H1 (cell line): ENCODE measurements around the gene SIK1. TPM values are rescaled to one million over a fixed set of nuclear protein-coding genes. Genes with fewer than 3 reads are reported as not detected.

Experiments used
- CTCF ChIA-PET: fragments of 300-600 bp; sonication (Branson Sonifier 250); formaldehyde crosslinking; loops from one replicate; lab custom pipeline; 2021; ENCODE audit not compliant: partially characterized antibody; lab: Charles Lee
- POLR2A ChIA-PET: fragments of 300-600 bp; sonication (Branson Sonifier 250); formaldehyde crosslinking; loops from one replicate; lab custom pipeline; 2021; ENCODE audit warnings: inconsistent platforms; ENCODE audit not compliant: partially characterized antibody; lab: Charles Lee
- DNase-seq, 2 experiments: peaks; one replicate each; pipeline versions ENCODE4 v3.0.0 to v3.0.0-alpha.2; 2010 to 2022; ENCODE audit warnings: low spot score in 2 of 2, low read depth in 1 of 2, mixed read lengths in 1 of 2
- FAIRE-seq: peaks from 2 replicates; lab custom pipeline; 2011; peaks lifted over from hg19 to GRCh38; lab: Jason Lieb, UNC
- H2AFZ ChIP-seq: 2 replicates; pipeline ENCODE4 v1.8.1; 2012; ENCODE audit warnings: low read length, inconsistent platforms
- H2AK5ac ChIP-seq: 2 replicates; pipeline ENCODE4 v1.6.1; 2013; ENCODE audit warnings: low read depth, low read length
- H2BK120ac ChIP-seq: replicated peaks from 2 replicates; pipeline ENCODE3; 2013; ENCODE audit warnings: low read depth, low read length, inconsistent platforms
- H2BK12ac ChIP-seq: 2 replicates; pipeline ENCODE4 v1.6.1; 2013; ENCODE audit warnings: low read depth, low read length
- H2BK15ac ChIP-seq: 2 replicates; pipeline ENCODE4 v1.6.1; 2013; ENCODE audit warnings: low read length
- H2BK20ac ChIP-seq: 2 replicates; pipeline ENCODE4 v1.6.1; 2013; ENCODE audit warnings: low read length
- H2BK5ac ChIP-seq: 2 replicates; pipeline ENCODE4 v1.6.1; 2013; ENCODE audit warnings: low read depth, low read length
- H3K14ac ChIP-seq: 2 replicates; pipeline ENCODE4 v1.6.1; 2013; ENCODE audit warnings: inconsistent platforms; ENCODE audit not compliant: insufficient read length
- H3K18ac ChIP-seq: 2 replicates; pipeline ENCODE4 v1.6.1; 2013; ENCODE audit warnings: low read length; ENCODE audit errors: extremely low read depth
- H3K23ac ChIP-seq: 2 replicates; pipeline ENCODE4 v1.6.1; 2013; ENCODE audit warnings: inconsistent platforms; ENCODE audit not compliant: insufficient read length
- H3K23me2 ChIP-seq: 2 replicates; pipeline ENCODE4 v1.6.1; 2013; ENCODE audit warnings: low read depth, low read length
- H3K27ac ChIP-seq: 2 replicates; pipeline ENCODE4 v1.6.1; 2011; ENCODE audit warnings: low read depth, low read length, inconsistent platforms
- H3K27me3 ChIP-seq, 4 experiments: replicated peaks in 1 of 4; 1 replicate in 1 of 4; 2 replicates in 3 of 4; pipeline versions ENCODE4 v1.6.1 to v1.8.1; 2011 to 2013; ENCODE audit warnings: low read length in 3 of 4, mild to moderate bottlenecking in 3 of 4, inconsistent platforms in 2 of 4, mixed read lengths in 2 of 4, moderate library complexity in 1 of 4; ENCODE audit not compliant: control insufficient read depth in 3 of 4, insufficient read depth in 3 of 4; ENCODE audit errors: extremely low read depth in 1 of 4
- H3K36me3 ChIP-seq, 4 experiments: 2 replicates each; pipeline versions ENCODE4 v1.6.1 to v1.8.1; 2011 to 2013; ENCODE audit warnings: mild to moderate bottlenecking in 4 of 4, low read length in 3 of 4, moderate library complexity in 2 of 4, control low read depth in 1 of 4, inconsistent platforms in 1 of 4; ENCODE audit not compliant: insufficient read depth in 4 of 4, control insufficient read depth in 2 of 4
- H3K4ac ChIP-seq: replicated peaks from 2 replicates; pipeline ENCODE3; 2013; ENCODE audit warnings: low read length, low read depth, mixed read lengths, inconsistent platforms; ENCODE audit not compliant: insufficient read length
- H3K4me1 ChIP-seq, 4 experiments: replicated peaks in 1 of 4; 1 replicate in 1 of 4; 2 replicates in 3 of 4; pipeline versions ENCODE4 v1.6.1 to v1.8.1; 2011 to 2013; ENCODE audit warnings: low read length in 3 of 4, inconsistent platforms in 2 of 4, mixed read lengths in 1 of 4; ENCODE audit not compliant: insufficient read depth in 4 of 4, control insufficient read depth in 3 of 4
- H3K4me2 ChIP-seq, 2 experiments: 2 replicates each; pipeline versions ENCODE4 v1.6.1 to v1.8.1; 2011 to 2013; ENCODE audit warnings: low read depth in 2 of 2, low read length in 2 of 2, control low read depth in 1 of 2, inconsistent platforms in 1 of 2, mild to moderate bottlenecking in 1 of 2; ENCODE audit not compliant: insufficient read depth in 1 of 2
- H3K4me3 ChIP-seq, 4 experiments: fragments of 200-600, 300-600 bp in 1 of 4; sonication (generic), shearing (Covaris generic), sonication (Bioruptor Twin) in 1 of 4; 2 replicates each; pipeline versions ENCODE4 v1.5.1 to v1.8.1; 2011 to 2016; ENCODE audit warnings: low read length in 4 of 4, low read depth in 3 of 4, control low read depth in 2 of 4, inconsistent platforms in 2 of 4, mild to moderate bottlenecking in 2 of 4, mixed read lengths in 1 of 4, moderate library complexity in 1 of 4; ENCODE audit not compliant: insufficient read depth in 2 of 4; ENCODE audit errors: extremely low read depth in 1 of 4
- H3K56ac ChIP-seq: replicated peaks from 2 replicates; pipeline ENCODE3; 2013; ENCODE audit warnings: low read depth, mild to moderate bottlenecking, mixed read lengths, low read length, inconsistent platforms; ENCODE audit not compliant: insufficient read length
- H3K79me1 ChIP-seq: 2 replicates; pipeline ENCODE4 v1.6.1; 2013; ENCODE audit warnings: low read depth, low read length, control low read depth
- H3K79me2 ChIP-seq, 2 experiments: 2 replicates each; pipeline versions ENCODE4 v1.6.1 to v1.8.1; 2012 to 2013; ENCODE audit warnings: low read length in 2 of 2, mild to moderate bottlenecking in 2 of 2, inconsistent platforms in 1 of 2; ENCODE audit not compliant: insufficient read depth in 2 of 2, control insufficient read depth in 1 of 2
- H3K9ac ChIP-seq, 4 experiments: replicated peaks in 1 of 4; 1 replicate in 1 of 4; 2 replicates in 3 of 4; pipeline versions ENCODE4 v1.6.1 to v1.8.1; 2011 to 2013; ENCODE audit warnings: low read depth in 3 of 4, low read length in 3 of 4, control low read depth in 2 of 4, mild to moderate bottlenecking in 2 of 4, moderate library complexity in 2 of 4, inconsistent platforms in 1 of 4; ENCODE audit errors: extremely low read depth in 1 of 4
- H3K9me3 ChIP-seq, 2 experiments: 2 replicates each; pipeline versions ENCODE4 v1.6.1 to v1.8.1; 2012 to 2013; ENCODE audit warnings: mild to moderate bottlenecking in 2 of 2, moderate library complexity in 2 of 2, control low read depth in 1 of 2, inconsistent platforms in 1 of 2, low read depth in 1 of 2, low read length in 1 of 2, mixed read lengths in 1 of 2; ENCODE audit not compliant: insufficient read depth in 2 of 2
- H4K20me1 ChIP-seq, 2 experiments: replicated peaks in 1 of 2; 2 replicates each; pipeline versions ENCODE3 to v1.8.1; 2011 to 2013; ENCODE audit warnings: inconsistent platforms in 2 of 2, low read length in 2 of 2, mild to moderate bottlenecking in 1 of 2; ENCODE audit not compliant: insufficient read depth in 2 of 2, control insufficient read depth in 1 of 2
- H4K5ac ChIP-seq: 2 replicates; pipeline ENCODE4 v1.6.1; 2013; ENCODE audit warnings: low read length, low read depth, mixed read lengths, inconsistent platforms; ENCODE audit not compliant: insufficient read length
- H4K8ac ChIP-seq: 2 replicates; pipeline ENCODE4 v1.8.0; 2013; ENCODE audit warnings: mild to moderate bottlenecking, moderate library complexity, low read length, inconsistent platforms; ENCODE audit not compliant: insufficient read depth; ENCODE audit errors: extremely low read depth
- H4K91ac ChIP-seq: replicated peaks from 2 replicates; pipeline ENCODE3; 2013; ENCODE audit warnings: low read length, mixed read lengths, inconsistent platforms; ENCODE audit not compliant: insufficient read length
- BRCA1 ChIP-seq: IDR thresholded peaks from 2 replicates; pipeline ENCODE4 v1.6.1; 2012; ENCODE audit warnings: low read depth, low read length, improper control_type of control experiment
- CTBP2 ChIP-seq: IDR thresholded peaks from 2 replicates; pipeline ENCODE4 v1.7.0; 2011; ENCODE audit warnings: borderline replicate concordance, mild to moderate bottlenecking, moderate library complexity, mixed read lengths, low read length; ENCODE audit not compliant: insufficient read depth, insufficient read length
- FOSL1 ChIP-seq: IDR thresholded peaks from 2 replicates; pipeline ENCODE4 v1.6.1; 2011; ENCODE audit warnings: mild to moderate bottlenecking, low read depth, low read length, moderate library complexity; ENCODE audit not compliant: insufficient read depth
- KDM4A ChIP-seq: IDR thresholded peaks from one replicate; pipeline ENCODE4 v1.7.1; 2012; ENCODE audit warnings: low read depth, mild to moderate bottlenecking, moderate library complexity, low read length, inconsistent platforms; ENCODE audit not compliant: severe bottlenecking
- RBBP5 ChIP-seq: IDR thresholded peaks from 2 replicates; pipeline ENCODE4 v1.7.1; 2012; ENCODE audit warnings: low read depth, mild to moderate bottlenecking, inconsistent platforms, low read length, moderate library complexity, borderline replicate concordance
- SP1 ChIP-seq: IDR thresholded peaks from 2 replicates; pipeline ENCODE4 v1.6.1; 2011; ENCODE audit warnings: low read depth, low read length
- SRF ChIP-seq: IDR thresholded peaks from 2 replicates; pipeline ENCODE4 v1.6.1; 2011; ENCODE audit warnings: mild to moderate bottlenecking, low read depth, low read length, moderate library complexity
- SUZ12 ChIP-seq: fragments of 200-600 bp; sonication (generic); IDR thresholded peaks from 2 replicates; pipeline ENCODE4 v1.6.1; 2012; ENCODE audit warnings: mild to moderate bottlenecking, inconsistent platforms, low read length, moderate library complexity, mixed read lengths
- WGBS, 2 experiments: shearing (Covaris generic) in 1 of 2; methylation state at CpG; one replicate each; pipeline versions ENCODE4 v1.1.6 to v1.1.7; 2013 to 2015; ENCODE audit warnings: low lambda C conversion rate in 2 of 2, mixed read lengths in 2 of 2, inconsistent platforms in 1 of 2, low coverage in 1 of 2, missing lambda C conversion rate in 1 of 2; ENCODE audit not compliant: insufficient replicate concordance in 2 of 2, insufficient coverage in 1 of 2, insufficient read length in 1 of 2; ENCODE audit errors: extremely low coverage in 1 of 2, missing lambda C conversion rate in 1 of 2; 5-methylcytosine and 5-hydroxymethylcytosine counted together
- polyA plus RNA-seq, 7 experiments: library from polyadenylated mRNA; depleted of rRNA in 3 of 7; stranded (reverse) in 5 of 7; unstranded in 2 of 7; fragments of >200 nt in 5 of 7; fragments of 200-250 nt in 2 of 7; gene quantifications; 1 replicate in 5 of 7; 2 replicates in 1 of 7; 4 replicates in 1 of 7; pipeline versions ENCODE4 v1.2.1 to v1.2.3, GENCODE V29; 2011 to 2013; ENCODE audit warnings: missing spikeins in 2 of 7, mixed read lengths in 2 of 7
- total RNA-seq: library from RNA; stranded (reverse); fragmentation: NEBNext Ultra II Directional; extraction: Animal tissue kit (Norgen Biotek cat#: 25700); gene quantifications from 2 replicates; pipeline ENCODE4 v1.2.1, GENCODE V29; 2021

The SIK1 gene
- total and polyA plus RNA-seq, 2 of the 8 experiments (the other 6 are each of a cell fraction or from before 2014, with no cell fraction given): 1.5 to 6.7 TPM

DNA sequence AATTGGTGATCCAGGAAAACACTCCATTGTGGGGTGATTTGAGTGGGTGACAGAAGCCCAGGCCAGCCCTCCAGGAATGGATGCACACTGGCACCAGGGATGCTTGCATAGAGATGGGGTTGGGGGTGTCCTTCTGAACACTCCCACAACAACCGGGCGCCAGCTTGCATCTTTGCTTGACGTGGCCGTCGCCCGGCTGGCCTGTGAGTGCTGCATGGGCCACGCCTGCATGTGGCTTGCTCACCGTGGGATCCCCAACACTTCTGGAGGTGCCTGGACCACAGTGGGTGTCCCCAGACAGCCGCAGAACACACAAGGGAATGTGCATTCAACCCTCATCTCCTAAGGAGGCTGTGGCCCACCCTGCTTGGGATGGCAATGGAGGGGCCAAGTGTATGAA, 55.1 kb downstream of the SIK1 start:
- H3K56ac ChIP-seq: no peak overlapping the region
- DNase-seq: no peak
- no peaks in the 10 kb centered on the region for H3K79me1 ChIP-seq
- H2BK12ac ChIP-seq: peak overlapping the region; percentile 90
- no peak overlapping the region for H3K4me2 ChIP-seq
- no peak overlapping the region for H3K14ac ChIP-seq
- H3K4me1 ChIP-seq: peaks cover 0 to 4% (median 3%) of the 10 kb centered on the region in 4 experiments; a peak in 6 of 7 replicates
- no peak overlapping the region for H2AK5ac ChIP-seq
- H3K79me2 ChIP-seq: no peaks in the 10 kb centered on the region
- H2BK20ac ChIP-seq: 0 out of 2 replicates have a peak overlapping the region, but pooled peaks have one; percentile 32
- H3K23me2 ChIP-seq: peaks cover 3% of the 10 kb centered on the region; the same call in 1 of the 2 replicates
- no peak overlapping the region for H4K5ac ChIP-seq
- H4K91ac ChIP-seq: no peak overlapping the region
- no peak for FAIRE-seq
- H2BK120ac ChIP-seq: no peak overlapping the region
- no peak overlapping the region for H3K4me3 ChIP-seq
- no peak overlapping the region for H3K4ac ChIP-seq
- CTCF ChIA-PET: no interaction called here
- H3K27ac ChIP-seq: no peak overlapping the region
- H2BK15ac ChIP-seq: 0 out of 2 replicates have a peak overlapping the region, but pooled peaks have one; percentile 61
- no peak overlapping the region for H3K9ac ChIP-seq
- peaks cover 0 to 3% of the 10 kb centered on the region in 2 experiments for H4K20me1 ChIP-seq
- no peak overlapping the region for H2BK5ac ChIP-seq
- H4K8ac ChIP-seq: no peak overlapping the region
- TF ChIP-seq SRF: no peak
- TF ChIP-seq FOSL1: no peak
- TF ChIP-seq RBBP5: no peak
- no peak for TF ChIP-seq SUZ12
- no peak for TF ChIP-seq BRCA1
- no peak for TF ChIP-seq KDM4A
- no peak for TF ChIP-seq CTBP2
- TF ChIP-seq SP1: no peak
- no peaks in the 10 kb centered on the region for H3K36me3 ChIP-seq
- 99% methylated on average over 9 of the region's 9 CpGs; no CpG with 5 or more reads in 1 of the 2 experiments for WGBS, 2 experiments
- no peak overlapping the region for H2AFZ ChIP-seq
- no peaks in the 10 kb centered on the region for H3K27me3 ChIP-seq
- H3K23ac ChIP-seq: no peak overlapping the region
- H3K9me3 ChIP-seq: no peaks in the 10 kb centered on the region
- POLR2A ChIA-PET: no interaction called here
- H3K18ac ChIP-seq: peak overlapping the region; percentile 22; the same call in 1 of the 2 replicates
